GM21786 (cell line): Measurements from ENCODE around the gene SPOUT1.
"Not testable (repeated sequence)": the region's sequence is repeated elsewhere in the genome, so short reads cannot be mapped to it uniquely, and the experiment has no call there.

Experiments
- ATAC-seq: cut with Tn5 transposase; IDR thresholded peaks from one replicate; pipeline ENCODE4 v1.9.1; 2021; ENCODE audit not compliant: unreplicated experiment

The SPOUT1 gene

GRCh38 chr9:128810873-128811272, 18.7 kb downstream of the SPOUT1 start:
- ATAC-seq, result no peak

GRCh38 chr9:128809831-128810230, 19.8 kb downstream of the SPOUT1 start:
- no peak for ATAC-seq

DNA sequence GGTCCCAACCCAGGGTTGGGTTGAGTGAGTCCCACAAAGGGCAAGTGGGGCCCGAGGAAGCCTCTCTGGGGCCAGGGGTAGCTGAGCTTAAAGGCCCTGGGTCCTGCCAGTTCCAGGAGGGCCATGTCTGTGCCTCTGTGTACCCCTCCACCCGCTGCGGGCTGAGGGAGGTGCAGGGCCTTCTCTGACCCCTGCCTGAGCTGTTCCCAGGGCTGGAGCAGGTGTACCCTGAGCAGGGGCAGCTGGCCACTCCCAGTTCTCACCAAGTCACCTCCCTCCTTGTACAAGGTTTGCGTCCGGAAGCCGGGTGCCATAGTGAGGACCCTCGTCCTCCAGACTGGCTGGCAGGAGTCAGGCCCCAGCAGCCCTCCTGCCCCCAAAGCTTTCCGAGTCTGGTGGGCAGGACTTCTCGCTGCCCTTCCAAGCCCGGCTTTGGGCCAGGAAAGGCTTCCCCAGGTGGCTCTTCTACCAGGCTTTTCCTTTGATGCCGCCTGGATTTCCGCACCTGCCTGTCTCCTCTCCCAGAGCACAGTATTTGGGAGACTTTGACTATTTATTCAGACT, 20.5 kb downstream of the SPOUT1 start:
- no peak for ATAC-seq

DNA sequence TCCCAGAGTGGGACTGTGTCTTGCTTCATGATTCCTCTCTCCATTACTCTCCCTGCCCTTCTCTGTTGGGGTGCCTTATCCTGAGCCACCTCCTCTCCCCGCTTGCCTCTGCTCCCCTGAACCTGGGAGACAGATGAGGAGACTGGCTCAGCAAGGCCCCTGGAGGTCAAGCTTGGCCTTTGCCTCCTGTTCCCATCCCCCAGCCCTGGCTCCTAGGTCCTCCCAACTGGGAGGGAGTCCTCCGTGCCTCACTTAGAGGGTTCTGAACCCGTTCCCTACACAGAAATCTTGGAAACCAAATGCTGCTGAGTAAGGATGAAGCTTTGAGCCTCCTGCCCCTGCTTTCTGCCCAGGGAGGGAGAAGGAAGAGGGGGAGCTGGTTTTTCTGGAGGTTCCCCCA, 21.1 kb downstream of the SPOUT1 start:
- ATAC-seq, result no peak

- ATAC-seq, result no peak
Measured at GRCh38 chr9:128807827-128808226, 21.8 kb downstream of the SPOUT1 start.

DNA sequence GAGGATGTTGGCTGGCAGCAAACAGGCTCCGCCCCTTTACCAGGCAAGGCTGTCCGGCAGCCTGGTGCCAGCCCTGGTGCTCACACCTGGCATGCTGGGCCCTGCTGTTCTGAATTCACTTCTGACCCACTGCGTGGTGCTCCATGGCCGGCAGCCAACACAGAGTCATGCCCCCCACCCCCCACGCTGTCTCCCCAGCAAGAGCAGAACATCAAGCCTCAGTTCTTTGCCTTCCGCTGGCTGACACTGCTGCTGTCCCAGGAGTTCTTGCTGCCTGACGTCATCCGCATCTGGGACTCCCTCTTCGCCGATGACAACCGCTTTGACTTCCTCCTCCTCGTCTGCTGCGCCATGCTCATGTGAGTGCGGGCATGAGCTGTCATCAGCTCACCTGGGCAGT, 23.9 kb downstream of the SPOUT1 start:
- no peak for ATAC-seq

- ATAC-seq, result no peak
Measured at GRCh38 chr9:128802482-128802881, 27.1 kb downstream of the SPOUT1 start.

DNA sequence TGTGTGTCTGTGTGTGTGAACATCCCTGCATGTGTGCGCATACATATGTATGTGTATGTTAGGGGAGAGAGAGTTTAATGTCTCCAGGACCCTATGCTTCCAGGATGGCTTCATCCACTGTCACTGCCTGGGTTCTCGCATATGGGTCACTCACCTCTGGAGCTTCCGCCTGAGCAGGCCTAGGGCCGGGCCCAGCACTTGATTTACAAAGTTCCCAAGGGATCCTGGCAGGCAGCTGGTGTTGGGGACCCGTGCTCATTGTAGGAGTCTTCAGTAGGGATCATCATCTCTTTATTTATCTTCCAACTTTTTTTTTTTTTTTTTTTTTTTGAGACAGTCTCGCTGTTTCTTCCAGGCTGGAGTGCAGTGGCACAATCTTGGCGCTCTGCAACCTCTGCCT, 29.5 kb downstream of the SPOUT1 start:
- no peak for ATAC-seq

- no peak for ATAC-seq
Measured at GRCh38 chr9:128798896-128799295, 30.7 kb downstream of the SPOUT1 start.

DNA sequence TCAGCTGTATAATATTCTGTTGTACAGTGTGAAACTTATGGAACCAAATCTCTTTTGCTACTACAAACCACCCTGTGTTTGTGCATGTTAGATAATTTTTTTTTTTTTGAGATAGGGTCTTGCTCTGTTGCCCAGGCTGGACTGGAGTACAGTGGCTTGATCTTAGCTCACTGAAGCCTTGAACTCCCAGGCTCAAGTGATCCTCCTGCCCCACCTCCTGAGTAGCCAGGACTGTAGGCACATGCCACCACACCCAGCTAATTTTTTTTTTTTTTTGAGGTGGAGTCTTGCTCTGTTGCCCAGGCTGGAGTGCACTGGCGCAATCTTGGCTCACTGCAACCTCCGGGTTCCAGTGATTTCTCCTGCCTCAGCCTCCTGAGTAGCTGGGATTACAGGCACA, 34.6 kb downstream of the SPOUT1 start:
- ATAC-seq, result not testable (repeated sequence)

DNA sequence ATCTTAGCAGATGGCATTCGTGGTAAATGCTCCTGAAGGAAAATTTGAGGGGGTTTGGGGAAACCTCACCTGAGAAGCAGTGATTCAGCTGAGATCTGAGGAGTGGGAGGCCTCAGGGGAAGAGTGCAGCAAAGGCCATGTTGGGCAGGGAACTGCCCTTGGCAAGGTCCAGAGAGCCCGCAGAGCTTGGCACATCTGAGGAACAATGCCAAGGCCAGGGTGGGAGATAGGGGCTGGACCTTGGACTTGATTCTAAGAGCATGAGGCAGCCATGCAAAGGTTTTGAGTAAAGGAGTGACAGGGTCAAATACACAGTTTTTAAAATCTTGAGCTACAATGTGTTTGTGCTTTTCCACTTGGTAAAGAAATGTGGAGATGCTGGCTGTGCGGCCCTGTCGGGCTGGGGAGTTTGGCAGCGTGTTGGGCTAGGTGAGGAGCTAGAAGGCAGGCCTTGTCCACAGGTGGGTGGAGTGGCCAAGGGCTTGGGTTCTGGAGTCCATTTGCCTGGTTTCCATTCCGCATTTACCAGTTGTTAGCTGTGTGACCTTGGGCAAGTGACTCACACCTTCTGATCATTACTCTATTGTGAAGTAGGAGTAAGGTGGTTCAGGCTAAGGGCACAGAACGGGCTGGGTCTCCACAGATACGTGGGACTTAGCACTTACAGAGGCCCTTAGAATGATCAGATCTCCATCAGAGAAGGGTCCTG, 36.5 kb downstream of the SPOUT1 start:
- no peak for ATAC-seq

- no peak for ATAC-seq
Measured at GRCh38 chr9:128792134-128792533, 37.5 kb downstream of the SPOUT1 start.

GRCh38 chr9:128790536-128790935, 39.1 kb downstream of the SPOUT1 start:
- no peak for ATAC-seq

DNA sequence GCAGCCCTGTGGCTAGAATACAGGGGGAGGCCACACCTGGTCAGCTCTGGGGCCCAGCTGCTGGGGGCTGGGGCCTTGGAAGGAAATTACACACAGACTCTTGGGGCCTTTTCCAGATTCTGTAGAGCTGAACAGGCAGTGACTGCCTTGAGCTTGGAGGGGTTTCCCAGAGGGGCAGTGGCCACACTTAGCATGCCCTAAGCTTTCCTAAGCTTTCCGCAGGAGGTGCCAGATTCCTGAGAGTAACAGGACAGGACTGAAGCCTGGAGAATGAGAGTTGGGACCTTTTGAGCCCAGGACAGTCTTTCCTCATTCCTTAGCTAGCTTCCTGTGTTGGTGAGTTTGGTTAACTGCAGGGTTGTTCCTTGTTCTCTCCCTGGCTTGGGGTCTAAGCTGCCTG, 41.1 kb downstream of the SPOUT1 start:
- ATAC-seq, result no peak

GRCh38 chr9:128787659-128788058, 41.9 kb downstream of the SPOUT1 start:
- ATAC-seq, result no peak

DNA sequence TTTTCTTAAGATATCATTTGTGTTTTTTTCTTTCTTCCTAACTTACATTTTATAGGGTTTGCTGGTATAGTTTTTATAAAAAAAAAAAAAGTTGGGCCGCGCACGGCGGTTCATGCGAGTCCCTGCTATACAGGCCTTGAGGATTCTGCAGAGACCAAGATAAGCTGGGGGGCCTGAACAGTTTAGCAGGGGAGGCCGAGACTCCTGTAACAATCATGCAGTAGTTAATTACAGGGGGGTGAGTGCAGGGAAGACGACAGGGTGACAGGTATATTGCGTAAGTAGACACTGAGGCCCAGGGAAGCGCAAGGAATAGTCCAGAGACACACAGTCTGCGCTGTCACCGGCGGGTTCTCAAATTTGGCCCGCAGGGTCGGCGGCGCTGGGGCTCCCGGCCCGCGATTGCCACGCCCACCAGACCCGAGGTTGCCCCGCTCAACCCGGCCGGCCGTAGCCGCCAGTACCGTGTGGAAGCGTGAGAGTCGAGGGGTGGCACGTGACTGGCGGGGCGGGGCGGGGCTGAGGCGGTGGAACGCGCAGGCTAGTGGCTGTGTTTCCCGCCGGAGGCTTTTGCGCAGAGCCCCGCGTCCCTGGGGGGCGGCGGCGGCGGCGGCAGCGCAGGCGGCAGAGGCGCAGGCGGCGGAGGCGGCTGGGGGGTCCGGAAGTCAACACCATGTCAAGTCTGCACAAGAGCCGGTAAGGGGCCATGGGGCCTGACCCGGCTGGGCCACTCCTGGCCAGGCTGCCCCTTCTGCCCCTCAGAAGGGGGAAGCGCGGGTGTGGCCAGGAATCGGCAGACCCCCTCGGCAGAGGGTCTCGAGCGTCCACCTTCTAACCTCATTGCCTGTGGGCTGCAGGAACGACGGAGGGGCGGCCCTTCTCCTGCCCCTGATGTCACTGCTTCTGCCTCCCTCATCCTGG, 42.7 kb downstream of the SPOUT1 start, which contains the start of gene TBC1D13:
Gene TBC1D13, plus strand, starts transcription at position 573 of the 921 bp plus-strand sequence. Its CDS starts 101 bp downstream, at position 674.
- peak; percentile 80 for ATAC-seq

DNA sequence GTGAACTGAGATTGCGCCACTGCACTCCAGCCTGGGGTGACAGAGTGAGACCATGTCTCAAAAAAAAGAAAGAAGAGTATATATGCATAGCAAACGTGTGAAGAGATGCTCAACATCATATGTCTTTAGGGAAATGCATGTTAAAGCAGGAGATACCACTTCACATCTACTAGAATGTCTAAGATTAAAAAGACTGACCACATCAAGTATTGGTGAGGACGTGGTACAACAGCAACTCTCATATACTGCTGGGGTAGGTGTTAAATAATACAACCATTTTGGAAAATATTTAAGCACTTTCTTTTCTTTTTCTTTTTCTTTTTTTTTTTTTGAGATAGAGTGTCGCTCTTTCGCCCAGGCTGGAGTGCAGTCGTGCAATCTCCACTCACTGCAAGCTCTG, 44.2 kb downstream of the SPOUT1 start:
- ATAC-seq, result no peak

- ATAC-seq, result no peak
Measured at GRCh38 chr9:128782669-128783068, 46.9 kb downstream of the SPOUT1 start.

DNA sequence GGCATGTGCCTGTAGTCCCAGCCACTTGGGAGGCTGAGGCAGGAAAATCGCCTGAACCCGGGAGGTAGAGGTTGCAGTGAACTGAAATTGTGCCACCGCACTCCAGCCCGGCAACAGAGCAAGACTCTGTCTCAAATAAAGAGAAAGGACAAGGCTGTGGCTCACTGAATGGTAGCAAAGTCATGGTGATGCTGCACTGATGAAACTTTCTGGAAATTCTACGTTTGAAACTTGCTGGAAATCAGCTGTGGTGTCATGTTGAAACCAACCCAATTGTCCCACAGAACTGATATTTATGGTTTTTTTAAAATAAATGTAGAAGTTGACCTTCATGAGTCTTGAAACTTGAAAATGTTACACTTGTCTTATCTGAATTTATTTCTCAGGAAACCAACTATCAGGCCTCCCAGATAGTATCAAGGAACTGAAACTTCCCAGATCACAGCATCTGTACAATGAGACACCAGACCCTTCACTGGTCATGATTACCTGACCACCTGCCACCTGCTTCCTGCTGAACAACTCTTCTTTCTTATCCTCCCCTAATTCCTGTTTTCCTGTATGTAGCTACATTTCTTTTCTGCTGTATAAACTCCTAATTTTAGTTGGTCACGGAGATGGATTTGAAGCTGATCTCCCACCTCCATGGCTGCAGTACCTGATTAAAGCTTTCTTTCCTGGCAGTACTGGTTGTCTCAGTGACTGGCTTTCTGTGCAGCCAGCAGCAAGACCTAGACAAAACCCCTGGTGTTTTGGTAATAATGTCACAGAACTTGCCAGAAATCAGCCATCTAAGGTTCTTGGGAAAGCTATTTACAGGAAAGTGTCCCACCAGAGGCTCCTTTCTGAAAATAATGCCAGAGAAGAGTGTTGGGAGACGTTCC, 48.2 kb downstream of the SPOUT1 start:
- ATAC-seq, result no peak

DNA sequence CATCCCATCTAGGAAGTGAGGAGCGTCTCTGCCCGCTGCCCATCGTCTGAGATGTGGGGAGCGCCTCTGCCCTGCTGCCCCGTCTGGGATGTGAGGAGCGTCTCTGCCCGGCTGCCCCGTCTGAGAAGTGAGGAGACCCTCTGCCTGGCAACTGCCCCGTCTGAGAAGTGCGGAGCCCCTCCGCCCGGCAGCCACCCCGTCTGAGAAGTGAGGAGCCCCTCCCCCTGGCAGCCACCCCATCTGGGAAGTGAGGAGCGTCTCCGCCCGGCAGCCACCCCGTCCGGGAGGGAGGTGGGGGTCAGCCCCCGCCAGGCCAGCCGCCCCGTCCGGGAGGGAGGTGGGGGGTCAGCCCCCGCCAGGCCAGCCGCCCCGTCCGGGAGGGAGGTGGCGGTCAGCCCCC, 49.5 kb downstream of the SPOUT1 start:
- ATAC-seq, result not testable (repeated sequence)

GRCh38 chr9:128774804-128775203, 54.8 kb downstream of the SPOUT1 start:
- no peak for ATAC-seq
